RWPE2 (cell line): ENCODE measurements around the gene OCRL.

Experiments
- ATAC-seq: fragments of 200-7000 bp; cut with Tn5 transposase; 3 replicates; pipeline ENCODE4 v1.9.1; 2021; ENCODE audit warnings: low read depth
- DNase-seq: peaks from one replicate; pipeline ENCODE4 v3.0.0-alpha.2; 2020; ENCODE audit warnings: low spot score
- H3K27ac ChIP-seq: fragments of 450-650 bp; 2 replicates; pipeline ENCODE4 v1.5.1; 2017; ENCODE audit warnings: mild to moderate bottlenecking; ENCODE audit not compliant: poor library complexity, severe bottlenecking
- H3K27me3 ChIP-seq: fragments of 250-450 bp; sonication (Bioruptor Pico); 2 replicates; pipeline ENCODE4 v1.5.1; 2021; ENCODE audit warnings: mild to moderate bottlenecking, moderate library complexity; ENCODE audit not compliant: insufficient read depth, poor library complexity, severe bottlenecking
- H3K36me3 ChIP-seq: fragments of 250-450 bp; sonication (Bioruptor Pico); 2 replicates; pipeline ENCODE4 v1.5.1; 2020; ENCODE audit warnings: low read depth, mild to moderate bottlenecking, moderate library complexity
- H3K4me1 ChIP-seq: fragments of 250-450 bp; sonication (Bioruptor Pico); 2 replicates; pipeline ENCODE4 v1.5.1; 2021; ENCODE audit warnings: mild to moderate bottlenecking, moderate library complexity; ENCODE audit not compliant: insufficient read depth, poor library complexity, severe bottlenecking
- H3K4me3 ChIP-seq: fragments of 250-450 bp; sonication (Bioruptor Pico); 2 replicates; pipeline ENCODE4 v1.5.1; 2021; ENCODE audit warnings: mild to moderate bottlenecking, moderate library complexity; ENCODE audit not compliant: severe bottlenecking
- H3K9me3 ChIP-seq: fragments of 250-450 bp; sonication (Bioruptor Pico); 2 replicates; pipeline ENCODE4 v1.5.1; 2021; ENCODE audit warnings: mild to moderate bottlenecking, moderate library complexity; ENCODE audit not compliant: severe bottlenecking
- CTCF ChIP-seq: fragments of 450-650 bp; IDR thresholded peaks from one replicate; pipeline ENCODE4 v1.5.1; 2017; ENCODE audit warnings: mild to moderate bottlenecking, moderate library complexity; ENCODE audit not compliant: poor library complexity, severe bottlenecking

The OCRL gene

DNA sequence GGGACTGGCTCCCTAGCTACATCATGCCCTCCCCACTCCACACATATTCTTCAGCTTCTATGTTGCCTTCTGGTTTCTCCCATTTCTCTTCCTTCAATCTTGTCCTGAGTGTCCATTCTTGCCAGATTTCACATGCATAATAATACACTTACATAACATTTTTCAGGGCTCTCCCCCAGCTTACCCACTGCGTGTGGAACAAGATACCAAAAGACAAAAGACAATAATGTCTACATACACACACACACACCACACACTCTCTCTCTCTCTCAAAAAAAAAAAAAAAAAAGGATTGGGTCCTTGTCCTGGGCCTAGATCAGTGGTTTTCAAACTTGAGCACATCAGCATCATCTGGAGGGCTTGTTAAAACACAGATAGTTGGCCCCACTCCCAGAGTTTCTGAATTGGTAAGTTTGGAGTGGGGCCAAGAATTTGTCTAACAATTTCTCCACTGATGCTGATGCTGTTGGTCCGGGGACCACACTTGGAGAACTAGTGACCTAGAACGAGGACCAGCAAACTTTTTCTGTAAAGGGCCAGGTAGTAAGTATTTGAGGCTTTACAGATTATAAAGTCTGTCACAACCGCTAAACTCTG, 10.3 kb upstream of the OCRL start:
- H3K4me3 ChIP-seq: no peak overlapping the region
- DNase-seq (no peak), ATAC-seq (peak; percentile 51; the same call in 1 of the 3 replicates)
- H3K9me3 ChIP-seq: no peaks in the 10 kb centered on the region
- H3K27ac ChIP-seq: no peak overlapping the region
- H3K27me3 ChIP-seq: no peaks in the 10 kb centered on the region
- no peaks in the 10 kb centered on the region for H3K36me3 ChIP-seq
- no peak for TF ChIP-seq CTCF
- no peaks in the 10 kb centered on the region for H3K4me1 ChIP-seq

DNA sequence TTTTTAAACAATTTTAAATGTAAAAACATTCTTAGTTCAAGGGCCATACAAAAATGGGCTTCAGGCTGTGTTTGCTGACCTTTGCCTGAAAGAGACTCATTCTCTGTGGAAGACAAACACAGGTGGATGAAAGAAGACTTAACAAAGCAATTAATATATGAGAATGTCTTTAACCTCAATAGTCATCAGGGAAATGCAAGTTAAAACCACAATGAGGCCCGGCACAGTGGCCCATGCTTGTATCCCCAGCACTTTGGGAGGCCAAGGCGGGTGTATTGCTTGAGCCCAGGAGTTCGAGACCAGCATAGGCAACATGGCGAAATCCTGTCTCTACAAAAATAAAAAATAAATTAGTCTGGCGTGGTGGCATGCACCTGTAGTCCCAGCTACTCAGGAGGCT, 9.6 kb upstream of the OCRL start:
- DNase-seq (no peak), ATAC-seq (no peak)
- Histone ChIP-seq H3K4me1 (no peaks in the 10 kb centered on the region), H3K36me3 (no peaks in the 10 kb centered on the region), H3K27me3 (no peaks in the 10 kb centered on the region), H3K27ac (no peak overlapping the region), H3K9me3 (no peaks in the 10 kb centered on the region), H3K4me3 (no peak overlapping the region)
- TF ChIP-seq CTCF: no peak

DNA sequence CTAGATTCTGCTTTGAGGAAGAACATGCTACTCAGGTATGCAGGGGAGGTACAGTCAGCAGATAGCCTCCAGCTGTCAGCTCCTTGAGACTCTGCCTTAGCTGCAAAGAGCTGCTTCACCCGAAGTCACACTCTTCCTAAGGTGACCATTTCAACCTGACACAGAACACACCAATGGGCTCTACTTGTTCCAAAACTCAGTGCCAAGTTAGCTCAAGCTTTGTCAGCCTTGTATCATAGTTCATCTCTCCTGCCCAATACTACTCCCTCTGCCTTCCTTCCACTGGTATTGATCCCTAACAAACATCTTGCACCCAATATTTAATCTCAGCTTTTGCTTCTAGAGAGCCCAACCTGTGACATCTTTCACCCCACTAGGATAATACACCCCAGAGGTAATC, 8.9 kb upstream of the OCRL start:
- TF ChIP-seq CTCF: no peak
- ATAC-seq: no peak
- H3K27me3 ChIP-seq: no peaks in the 10 kb centered on the region
- H3K4me3 ChIP-seq: no peak overlapping the region
- no peak overlapping the region for H3K27ac ChIP-seq
- no peaks in the 10 kb centered on the region for H3K36me3 ChIP-seq
- DNase-seq: no peak
- H3K9me3 ChIP-seq: no peaks in the 10 kb centered on the region
- no peaks in the 10 kb centered on the region for H3K4me1 ChIP-seq

DNA sequence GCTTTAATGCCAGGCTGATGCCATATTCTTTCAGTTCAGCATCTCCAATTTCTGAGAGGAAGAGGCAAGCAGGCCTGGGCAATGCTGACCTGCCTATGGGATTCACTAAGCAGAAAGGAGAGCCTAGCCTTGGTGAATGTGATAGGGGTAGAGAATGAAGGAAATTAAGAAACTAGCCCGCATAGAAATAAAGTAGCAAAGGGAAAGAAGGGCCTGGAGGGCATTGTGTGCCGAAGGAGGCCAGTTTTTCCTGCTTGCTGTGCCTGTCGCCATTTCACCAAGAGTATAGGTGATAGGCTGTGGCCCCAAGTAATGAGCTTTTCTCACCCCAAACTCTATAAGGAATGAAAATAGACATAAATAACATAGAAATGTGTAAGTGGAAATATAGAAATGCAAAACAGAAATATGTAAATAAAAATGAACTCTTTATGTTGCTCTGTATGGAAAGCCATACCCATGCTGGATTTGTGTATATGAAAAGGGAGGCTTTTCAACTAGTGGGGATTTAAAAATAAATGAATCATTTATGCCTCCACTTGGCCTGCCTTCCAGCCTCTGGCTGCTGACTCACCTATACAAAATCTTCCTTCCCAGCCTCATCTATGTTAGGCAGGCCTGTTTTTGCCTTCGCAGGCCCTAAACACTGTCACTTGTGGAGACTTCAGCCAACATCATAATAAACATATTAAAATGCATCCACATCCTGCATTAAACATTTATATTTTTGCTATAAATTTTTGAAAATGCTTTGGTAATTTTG, 5.1 kb upstream of the OCRL start:
- no peaks in the 10 kb centered on the region for H3K9me3 ChIP-seq
- peak; percentile 72 for ATAC-seq
- H3K4me3 ChIP-seq: no peak overlapping the region
- no peak for TF ChIP-seq CTCF
- H3K4me1 ChIP-seq: no peaks in the 10 kb centered on the region
- no peaks in the 10 kb centered on the region for H3K27me3 ChIP-seq
- H3K36me3 ChIP-seq: no peaks in the 10 kb centered on the region
- no peak for DNase-seq
- no peak overlapping the region for H3K27ac ChIP-seq

DNA sequence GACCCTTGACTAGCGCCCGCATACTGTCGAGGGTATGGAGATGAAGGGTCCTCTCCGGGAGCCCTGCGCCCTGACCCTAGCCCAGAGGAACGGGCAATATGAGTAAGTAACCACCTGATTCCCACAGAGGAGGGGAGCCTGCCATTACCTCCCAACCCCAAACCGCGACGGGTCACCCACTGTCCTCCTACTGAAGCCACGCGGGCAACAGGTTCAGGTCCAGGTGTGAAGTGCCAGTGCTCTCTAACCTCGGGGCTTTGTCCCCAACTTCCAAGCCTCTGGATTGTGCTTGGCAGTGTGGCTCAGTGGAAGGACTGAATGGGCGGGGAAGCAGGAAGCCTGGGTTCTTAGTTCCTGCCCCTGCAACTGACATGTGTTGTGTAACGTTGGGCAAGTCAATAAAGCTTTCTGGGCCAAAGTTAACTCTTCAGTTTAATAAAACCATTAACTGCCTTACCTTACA, 694 bp downstream of the OCRL start:
- no peak for TF ChIP-seq CTCF
- no peak overlapping the region for H3K27ac ChIP-seq
- ATAC-seq: peak; percentile 57; the same call in 2 of the 3 replicates

More for the DNA sequence above, 694 bp downstream of the OCRL start:
- Histone ChIP-seq H3K4me1 (no peaks in the 10 kb centered on the region), H3K36me3 (peaks cover 7% of the 10 kb centered on the region), H3K27me3 (no peaks in the 10 kb centered on the region), H3K4me3 (peak overlapping the region; percentile 61), H3K9me3 (no peaks in the 10 kb centered on the region)
- DNase-seq: no peak
